GOT3 (cell line): ENCODE data around the gene KRTAP10-10.
"Not testable (repeated sequence)": the region's sequence is repeated elsewhere in the genome, so short reads cannot be mapped to it uniquely, and the experiment has no call there.

Experiments
- DNase-seq: peaks from one replicate; lab custom pipeline; 2025; ENCODE audit warnings: mixed read lengths; lab: John Stamatoyannopoulos, UW

The KRTAP10-10 gene

DNA sequence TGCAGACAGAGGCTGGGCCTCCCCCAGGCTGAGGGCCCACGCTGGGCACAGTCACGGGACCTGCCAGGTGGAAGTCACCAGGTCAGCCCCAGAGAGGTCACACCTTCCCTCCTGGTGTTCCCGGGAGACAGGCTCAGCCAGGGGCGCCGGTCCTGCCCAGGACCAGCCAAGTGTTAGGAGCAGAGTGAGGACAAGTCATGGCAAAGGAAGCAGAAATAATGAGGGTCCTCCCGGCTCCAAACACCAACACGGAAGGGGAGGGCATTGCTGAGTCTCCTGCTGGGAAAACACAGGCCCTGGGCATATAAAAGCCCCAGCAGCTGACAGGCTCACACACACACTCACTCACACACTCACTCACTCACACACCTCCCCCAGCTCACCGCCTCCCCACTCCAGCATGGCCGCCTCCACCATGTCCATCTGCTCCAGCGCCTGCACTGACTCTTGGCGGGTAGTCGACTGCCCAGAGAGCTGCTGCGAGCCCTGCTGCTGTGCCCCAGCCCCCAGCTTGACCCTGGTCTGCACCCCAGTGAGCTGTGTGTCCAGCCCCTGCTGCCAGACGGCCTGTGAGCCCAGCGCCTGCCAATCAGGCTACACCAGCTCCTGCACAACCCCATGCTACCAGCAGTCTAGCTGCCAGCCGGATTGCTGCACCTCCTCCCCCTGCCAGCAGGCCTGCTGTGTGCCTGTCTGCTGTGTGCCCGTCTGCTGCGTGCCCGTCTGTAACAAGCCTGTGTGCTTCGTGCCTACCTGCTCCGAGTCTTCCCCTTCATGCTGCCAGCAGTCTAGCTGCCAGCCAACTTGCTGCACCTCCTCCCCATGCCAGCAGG, at the start of gene KRTAP10-10:
KRTAP10-10 (plus strand) TSS at position 339 of the 833 bp plus-strand sequence; CDS start at position 401, 62 bp downstream.
- no peak for DNase-seq

DNA sequence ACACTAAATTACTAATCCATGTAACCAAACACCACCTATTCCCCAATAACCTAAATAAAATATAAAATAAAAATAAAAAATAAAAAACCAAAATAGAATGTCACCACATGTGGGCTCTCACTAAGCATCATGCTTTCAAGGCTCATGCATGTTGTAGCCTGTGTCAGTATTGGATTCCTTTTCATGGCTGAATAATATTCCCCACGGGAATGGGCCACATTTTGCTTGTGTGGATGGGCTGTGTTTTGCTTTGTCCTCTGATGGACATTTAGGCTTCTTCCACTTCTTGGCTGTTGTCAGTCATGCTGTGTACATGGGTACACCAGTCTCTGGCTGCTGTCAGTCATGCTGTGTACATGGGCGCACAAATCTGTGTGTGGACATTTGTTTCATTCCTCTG, 48.1 kb upstream of the KRTAP10-10 start:
- no peak for DNase-seq

GRCh38 chr21:44589586-44590305, 47.4 kb upstream of the KRTAP10-10 start:
- DNase-seq = no peak

GRCh38 chr21:44590311-44590721, 46.8 kb upstream of the KRTAP10-10 start:
- no peak for DNase-seq

GRCh38 chr21:44590897-44591800, 46.0 kb upstream of the KRTAP10-10 start:
- DNase-seq = not testable (repeated sequence)

DNA sequence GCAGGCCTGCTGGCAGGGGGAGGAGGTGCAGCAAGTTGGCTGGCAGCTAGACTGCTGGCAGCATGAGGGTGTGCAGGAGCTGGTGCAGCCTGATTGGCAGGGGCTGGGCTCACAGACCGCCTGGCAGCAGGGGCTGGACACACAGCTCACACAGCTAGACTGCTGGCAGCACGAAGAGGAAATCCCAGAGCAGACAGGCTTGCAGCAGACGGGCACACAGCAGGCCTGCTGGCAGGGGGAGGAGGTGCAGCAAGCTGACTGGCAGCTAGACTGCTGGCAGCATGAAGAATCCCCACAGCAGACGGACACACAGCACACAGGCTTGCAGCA, 45.4 kb upstream of the KRTAP10-10 start:
- not testable (repeated sequence) for DNase-seq

GRCh38 chr21:44592446-44593311, 44.5 kb upstream of the KRTAP10-10 start, which contains the start of gene KRTAP10-6:
TSS of gene KRTAP10-6 (minus strand) at chr21:44592505. CDS start at chr21:44592484, 21 bp downstream.
- no peak for DNase-seq

DNA sequence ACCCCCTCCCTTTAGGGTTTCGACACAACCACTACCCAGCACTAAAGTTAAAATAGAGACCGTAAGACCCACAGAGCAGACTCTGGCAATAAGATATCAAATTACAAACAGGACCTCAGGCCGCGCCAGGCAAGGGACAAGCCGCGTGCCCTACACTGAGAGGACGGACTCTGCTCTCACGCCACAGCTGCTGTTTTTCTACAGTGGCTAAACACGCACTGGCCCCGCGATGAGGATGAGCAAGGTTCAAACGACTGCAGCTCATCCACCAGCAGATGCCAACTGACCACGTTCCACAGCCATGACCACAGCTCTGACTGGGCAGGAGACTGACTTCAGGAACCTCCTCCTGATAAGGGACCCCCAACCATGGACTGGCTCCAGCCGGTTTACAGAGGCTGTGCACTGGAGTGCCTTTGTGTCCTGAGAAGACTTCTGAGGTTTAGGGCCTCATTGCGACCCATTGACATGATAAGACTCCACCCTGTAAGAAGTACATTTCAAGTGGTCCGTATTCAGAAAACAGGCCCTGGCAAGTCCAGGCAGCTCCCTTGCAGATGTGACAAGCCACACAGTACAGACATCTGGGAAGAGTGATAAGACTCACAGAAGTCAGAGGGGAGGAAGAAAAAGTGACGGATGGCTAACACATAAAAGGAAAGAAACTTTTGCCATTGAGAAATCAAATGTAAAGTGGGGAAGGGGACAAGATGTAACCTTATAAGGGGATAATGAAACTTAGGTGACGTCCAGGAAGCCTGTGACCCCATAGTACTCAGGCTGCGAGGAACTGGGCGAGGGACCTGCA, 43.4 kb upstream of the KRTAP10-10 start:
- no peak for DNase-seq

DNA sequence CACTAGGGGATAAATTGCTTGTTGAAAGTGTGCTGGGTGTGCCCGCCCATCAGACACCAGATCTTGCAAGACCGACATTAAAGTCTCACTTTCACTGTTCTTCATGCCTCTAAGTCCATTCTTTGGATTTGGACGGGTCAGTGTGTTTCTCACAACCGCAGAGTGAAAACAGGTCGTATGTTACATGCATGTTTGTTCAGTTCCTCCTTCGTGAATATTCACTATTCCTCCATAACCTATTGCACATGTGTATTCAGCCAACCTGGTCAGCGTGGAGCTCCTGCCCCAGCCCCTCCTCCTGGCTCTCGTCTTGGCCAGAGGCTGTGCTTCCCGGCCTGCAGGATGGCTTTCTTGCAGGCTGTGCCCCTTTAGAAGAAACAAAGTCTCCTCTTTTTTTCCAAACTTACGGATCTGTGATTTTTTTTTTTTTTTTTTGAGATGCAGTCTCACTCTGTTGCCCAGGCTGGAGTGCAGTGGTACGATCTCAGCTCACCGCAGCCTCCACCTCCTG, 42.7 kb upstream of the KRTAP10-10 start:
- no peak for DNase-seq

DNA sequence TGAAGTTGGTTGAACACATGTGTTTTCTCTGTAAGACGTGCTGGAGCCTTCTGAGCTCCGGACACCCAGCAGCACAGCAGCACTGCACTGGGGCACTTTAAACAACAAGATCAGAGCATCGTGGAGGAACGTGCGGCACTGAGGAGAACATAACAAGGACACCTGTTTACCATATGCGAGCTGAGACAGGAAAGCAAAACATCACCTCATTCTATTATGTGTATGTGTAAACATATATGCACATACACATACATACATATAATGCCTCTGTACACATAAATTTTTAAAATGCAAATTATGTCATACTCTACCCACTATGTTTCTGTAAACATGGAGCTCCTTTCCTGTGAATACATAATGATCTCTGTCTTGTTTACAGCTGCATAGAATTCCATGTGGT, 41.6 kb upstream of the KRTAP10-10 start:
- no peak for DNase-seq

GRCh38 chr21:44596068-44596725, 41.0 kb upstream of the KRTAP10-10 start:
- no peak for DNase-seq

GRCh38 chr21:44598061-44598460, 39.1 kb upstream of the KRTAP10-10 start:
- DNase-seq = no peak

- DNase-seq = no peak
Observed at GRCh38 chr21:44599264-44600029, 37.7 kb upstream of the KRTAP10-10 start.

- DNase-seq = not testable (repeated sequence)
Observed at GRCh38 chr21:44600118-44600978, 36.8 kb upstream of the KRTAP10-10 start, which contains the start of gene KRTAP10-7. TSS of gene KRTAP10-7 (plus strand) at chr21:44600597. CDS start at chr21:44600622, 25 bp downstream.

DNA sequence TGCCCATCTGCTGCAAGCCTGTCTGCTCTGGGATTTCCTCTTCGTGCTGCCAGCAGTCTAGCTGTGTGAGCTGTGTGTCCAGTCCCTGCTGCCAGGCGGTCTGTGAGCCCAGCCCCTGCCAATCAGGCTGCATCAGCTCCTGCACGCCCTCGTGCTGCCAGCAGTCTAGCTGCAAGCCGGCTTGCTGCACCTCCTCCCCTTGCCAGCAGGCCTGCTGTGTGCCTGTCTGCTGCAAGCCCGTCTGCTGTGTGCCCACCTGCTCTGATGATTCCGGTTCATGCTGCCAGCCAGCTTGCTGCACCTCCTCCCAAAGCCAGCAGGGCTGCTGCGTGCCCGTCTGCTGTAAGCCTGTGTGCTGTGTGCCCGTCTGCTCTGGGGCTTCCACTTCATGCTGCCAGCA, 36.1 kb upstream of the KRTAP10-10 start:
- not testable (repeated sequence) for DNase-seq

GRCh38 chr21:44601596-44602462, 35.3 kb upstream of the KRTAP10-10 start:
- DNase-seq = no peak

GRCh38 chr21:44602463-44602850, 34.7 kb upstream of the KRTAP10-10 start:
- DNase-seq = no peak
